Mesenteric fat pad (tissue), 1 donor: ENCODE data around the gene GPRIN3. TPM values are rescaled to one million over a fixed set of nuclear protein-coding genes. Genes with fewer than 3 reads are reported as not detected.

Experiments
- DNase-seq: peaks from one replicate; pipeline ENCODE4 v3.0.0-alpha.2; 2020; ENCODE audit warnings: low spot score
- total RNA-seq: library from RNA; stranded (reverse); fragmentation: NEBNext Ultra II Directional; extraction: Animal tissue kit (Norgen Biotek cat#: 25700); gene quantifications from one replicate; pipeline ENCODE4 v1.2.1, GENCODE V29; 2021
- donor health status: DM: yes; HTN: yes; CAD: no.

GPRIN3 gene
- total RNA-seq, 1 donor from 2014 or later, result 6.2 TPM

GRCh38 chr4:89290727-89291516, 16.7 kb downstream of the GPRIN3 start:
- DNase-seq, result no peak

- DNase-seq, result no peak
Measured at GRCh38 chr4:89289312-89289711, 18.3 kb downstream of the GPRIN3 start.

- no peak for DNase-seq
Measured at GRCh38 chr4:89288430-89288829, 19.2 kb downstream of the GPRIN3 start.

- DNase-seq, result no peak
Measured at GRCh38 chr4:89287945-89288344, 19.7 kb downstream of the GPRIN3 start.

- no peak for DNase-seq
Measured at GRCh38 chr4:89285745-89286144, 21.9 kb downstream of the GPRIN3 start.

- DNase-seq, result no peak
Measured at GRCh38 chr4:89284828-89285227, 22.8 kb downstream of the GPRIN3 start.

GRCh38 chr4:89284020-89284424, 23.6 kb downstream of the GPRIN3 start:
- DNase-seq, result no peak

- DNase-seq, result no peak
Measured at GRCh38 chr4:89283226-89284009, 24.2 kb downstream of the GPRIN3 start.

- DNase-seq, result no peak
Measured at GRCh38 chr4:89279385-89279784, 28.2 kb downstream of the GPRIN3 start.

GRCh38 chr4:89277412-89277811, 30.2 kb downstream of the GPRIN3 start:
- DNase-seq, result no peak

GRCh38 chr4:89276296-89276695, 31.3 kb downstream of the GPRIN3 start:
- DNase-seq, result no peak

- DNase-seq, result no peak
Measured at GRCh38 chr4:89275587-89275986, 32.0 kb downstream of the GPRIN3 start.

GRCh38 chr4:89273741-89274141, 33.9 kb downstream of the GPRIN3 start:
- DNase-seq, result no peak

- DNase-seq, result no peak
Measured at GRCh38 chr4:89270792-89271191, 36.8 kb downstream of the GPRIN3 start.

- DNase-seq, result no peak
Measured at GRCh38 chr4:89269121-89269666, 38.4 kb downstream of the GPRIN3 start.

GRCh38 chr4:89268679-89269078, 38.9 kb downstream of the GPRIN3 start:
- no peak for DNase-seq

GRCh38 chr4:89267846-89268245, 39.8 kb downstream of the GPRIN3 start:
- DNase-seq, result no peak

- DNase-seq, result no peak
Measured at GRCh38 chr4:89267392-89267791, 40.2 kb downstream of the GPRIN3 start.

GRCh38 chr4:89266128-89266527, 41.5 kb downstream of the GPRIN3 start:
- DNase-seq, result no peak

- DNase-seq, result no peak
Measured at GRCh38 chr4:89263265-89263664, 44.3 kb downstream of the GPRIN3 start.

- no peak for DNase-seq
Measured at GRCh38 chr4:89259301-89260028, 48.1 kb downstream of the GPRIN3 start.

- DNase-seq, result no peak
Measured at GRCh38 chr4:89258506-89258905, 49.1 kb downstream of the GPRIN3 start.
